Measurements from ENCODE around the gene COLGALT1.
"Not testable (repeated sequence)": the region's sequence is repeated elsewhere in the genome, so short reads cannot be mapped to it uniquely, and the experiment has no call there.

The COLGALT1 gene

GRCh38 chr19:17579661-17580244, 24.3 kb downstream of the COLGALT1 start:
- peak; percentile 78 to 94 for DNase-seq (ENCODE audit: low spot score in 2 of 2)
- H3K4me3 ChIP-seq: no peak overlapping the region
- in situ Hi-C loops (cut with MboI; ENCODE audit: low sequenced_read_pairs): no loop called here
- peaks cover 54% of the 10 kb centered on the region for H3K36me3 ChIP-seq (replicated peaks)
- no peaks in the 10 kb centered on the region for H3K9me3 ChIP-seq
- H3K27me3 ChIP-seq (ENCODE audit: low read depth): no peaks in the 10 kb centered on the region
- H3K4me1 ChIP-seq: no peaks in the 10 kb centered on the region; the same call in 1 of the 2 replicates

- in situ Hi-C loops (cut with MboI; ENCODE audit: low sequenced_read_pairs): no loop called here
- no peaks in the 10 kb centered on the region for H3K27me3 ChIP-seq (ENCODE audit: low read depth)
- no peak overlapping the region for H3K4me3 ChIP-seq
- H3K9me3 ChIP-seq: no peaks in the 10 kb centered on the region
- H3K4me1 ChIP-seq: no peaks in the 10 kb centered on the region; the same call in 1 of the 2 replicates
- H3K36me3 ChIP-seq (replicated peaks): peaks cover 47% of the 10 kb centered on the region
- no peak for DNase-seq (ENCODE audit: low spot score in 2 of 2)
Measured at GRCh38 chr19:17580470-17581144, 25.2 kb downstream of the COLGALT1 start.

- in situ Hi-C loops (cut with MboI; ENCODE audit: low sequenced_read_pairs): no loop called here
Measured at GRCh38 chr19:17581211-17581874, 25.9 kb downstream of the COLGALT1 start.

GRCh38 chr19:17582613-17583012, 27.2 kb downstream of the COLGALT1 start:
- no peak overlapping the region for H3K4me3 ChIP-seq
- no peaks in the 10 kb centered on the region for H3K9me3 ChIP-seq
- DNase-seq (ENCODE audit: low spot score in 2 of 2): no peak
- H3K27me3 ChIP-seq (ENCODE audit: low read depth): no peaks in the 10 kb centered on the region
- H3K36me3 ChIP-seq (replicated peaks): peaks cover 40% of the 10 kb centered on the region
- H3K4me1 ChIP-seq: no peaks in the 10 kb centered on the region; the same call in 1 of the 2 replicates
- in situ Hi-C loops (cut with MboI; ENCODE audit: low sequenced_read_pairs): no loop called here

More at GRCh38 chr19:17581211-17581874, 25.9 kb downstream of the COLGALT1 start:
- peaks cover 42% of the 10 kb centered on the region for H3K36me3 ChIP-seq (replicated peaks)
- H3K9me3 ChIP-seq: no peaks in the 10 kb centered on the region
- H3K4me1 ChIP-seq: no peaks in the 10 kb centered on the region; the same call in 1 of the 2 replicates
- DNase-seq (ENCODE audit: low spot score in 2 of 2): no peak
- no peaks in the 10 kb centered on the region for H3K27me3 ChIP-seq (ENCODE audit: low read depth)
- no peak overlapping the region for H3K4me3 ChIP-seq

- peaks cover 28% of the 10 kb centered on the region for H3K36me3 ChIP-seq (replicated peaks)
- H3K4me1 ChIP-seq: no peaks in the 10 kb centered on the region; the same call in 1 of the 2 replicates
- no peak overlapping the region for H3K4me3 ChIP-seq
- H3K9me3 ChIP-seq: no peaks in the 10 kb centered on the region
- H3K27me3 ChIP-seq (ENCODE audit: low read depth): no peaks in the 10 kb centered on the region
- in situ Hi-C loops (cut with MboI; ENCODE audit: low sequenced_read_pairs): no loop called here
- DNase-seq (ENCODE audit: low spot score in 2 of 2): no peak
Measured at GRCh38 chr19:17584132-17584531, 28.7 kb downstream of the COLGALT1 start.

GRCh38 chr19:17585395-17585794, 29.9 kb downstream of the COLGALT1 start:
- DNase-seq (ENCODE audit: low spot score in 2 of 2); H3K4me1 ChIP-seq; in situ Hi-C loops (cut with MboI; ENCODE audit: low sequenced_read_pairs); H3K4me3 ChIP-seq; H3K27me3 ChIP-seq (ENCODE audit: low read depth); H3K9me3 ChIP-seq: not testable (repeated sequence)
- H3K36me3 ChIP-seq (replicated peaks): peaks cover 23% of the 10 kb centered on the region

GRCh38 chr19:17590866-17591265, 35.4 kb downstream of the COLGALT1 start:
- no peaks in the 10 kb centered on the region for H3K9me3 ChIP-seq
- in situ Hi-C loops (cut with MboI; ENCODE audit: low sequenced_read_pairs): no loop called here
- peaks cover 4% of the 10 kb centered on the region; the same call in 1 of the 2 replicates for H3K4me1 ChIP-seq

GRCh38 chr19:17594296-17594695, 38.8 kb downstream of the COLGALT1 start:
- H3K27me3 ChIP-seq (ENCODE audit: low read depth); H3K4me3 ChIP-seq; H3K36me3 ChIP-seq (replicated peaks); in situ Hi-C loops (cut with MboI; ENCODE audit: low sequenced_read_pairs); H3K9me3 ChIP-seq; DNase-seq (ENCODE audit: low spot score in 2 of 2): not testable (repeated sequence)
- peaks cover 11% of the 10 kb centered on the region for H3K4me1 ChIP-seq

More at GRCh38 chr19:17590866-17591265, 35.4 kb downstream of the COLGALT1 start:
- DNase-seq (ENCODE audit: low spot score in 2 of 2): no peak
- Histone ChIP-seq H3K4me3 (no peak overlapping the region), H3K36me3 (replicated peaks) (no peaks in the 10 kb centered on the region), H3K27me3 (ENCODE audit: low read depth) (no peaks in the 10 kb centered on the region)

GRCh38 chr19:17598063-17598462, 42.6 kb downstream of the COLGALT1 start:
- H3K27me3 ChIP-seq (ENCODE audit: low read depth); H3K9me3 ChIP-seq; H3K4me3 ChIP-seq; H3K4me1 ChIP-seq; H3K36me3 ChIP-seq (replicated peaks); in situ Hi-C loops (cut with MboI; ENCODE audit: low sequenced_read_pairs): not testable (repeated sequence)
- DNase-seq (ENCODE audit: low spot score in 2 of 2): peak; percentile 51 to 72

- Histone ChIP-seq H3K4me1 (peaks cover 7% of the 10 kb centered on the region), H3K9me3 (no peaks in the 10 kb centered on the region), H3K4me3 (no peak overlapping the region), H3K36me3 (replicated peaks) (no peaks in the 10 kb centered on the region), H3K27me3 (ENCODE audit: low read depth) (peaks cover 5% of the 10 kb centered on the region; the same call in 1 of the 2 replicates)
- in situ Hi-C loops (cut with MboI; ENCODE audit: low sequenced_read_pairs): no loop called here
- DNase-seq (ENCODE audit: low spot score in 2 of 2): no peak
Measured at GRCh38 chr19:17598953-17599352, 43.5 kb downstream of the COLGALT1 start.

GRCh38 chr19:17599780-17600179, 44.3 kb downstream of the COLGALT1 start:
- Histone ChIP-seq H3K4me3 (no peak overlapping the region), H3K4me1 (peaks cover 7% of the 10 kb centered on the region), H3K9me3 (no peaks in the 10 kb centered on the region), H3K27me3 (ENCODE audit: low read depth) (peaks cover 5% of the 10 kb centered on the region; the same call in 1 of the 2 replicates), H3K36me3 (replicated peaks) (no peaks in the 10 kb centered on the region)
- in situ Hi-C loops (cut with MboI; ENCODE audit: low sequenced_read_pairs): no loop called here
- DNase-seq (ENCODE audit: low spot score in 2 of 2): no peak

- H3K27me3 ChIP-seq (ENCODE audit: low read depth): peaks cover 5% of the 10 kb centered on the region; the same call in 1 of the 2 replicates
- in situ Hi-C loops (cut with MboI; ENCODE audit: low sequenced_read_pairs): no loop called here
- no peaks in the 10 kb centered on the region for H3K9me3 ChIP-seq
- H3K36me3 ChIP-seq (replicated peaks): no peaks in the 10 kb centered on the region
- no peak overlapping the region for H3K4me3 ChIP-seq
- DNase-seq (ENCODE audit: low spot score in 2 of 2): no peak
- peaks cover 14% of the 10 kb centered on the region for H3K4me1 ChIP-seq
Measured at GRCh38 chr19:17601683-17602082, 46.2 kb downstream of the COLGALT1 start.

- no peak for DNase-seq (ENCODE audit: low spot score in 2 of 2)
- peaks cover 14% of the 10 kb centered on the region for H3K4me1 ChIP-seq
- no peaks in the 10 kb centered on the region for H3K9me3 ChIP-seq
- peaks cover 5% of the 10 kb centered on the region; the same call in 1 of the 2 replicates for H3K27me3 ChIP-seq (ENCODE audit: low read depth)
- H3K4me3 ChIP-seq: no peak overlapping the region
- in situ Hi-C loops (cut with MboI; ENCODE audit: low sequenced_read_pairs): no loop called here
- no peaks in the 10 kb centered on the region for H3K36me3 ChIP-seq (replicated peaks)
Measured at GRCh38 chr19:17602217-17602616, 46.8 kb downstream of the COLGALT1 start.
